Activated CD4-positive, alpha-beta T cell treated with anti-CD3 and anti-CD28 coated beads, Interleukin-2, amount 10 ng/mL, durations not matched to agents 24 days and 14 days (primary cell): Measurements from ENCODE around the gene UTF1. TPM values are rescaled to one million over a fixed set of nuclear protein-coding genes. Genes with fewer than 3 reads are reported as not detected.
A peak's percentile ranks its signal among the peaks of the same experiment; 100 is the strongest.
"Not testable (repeated sequence)": the region's sequence is repeated elsewhere in the genome, so short reads cannot be mapped to it uniquely, and the experiment has no call there.

Experiments used
- DNase-seq: peaks from one replicate; pipeline ENCODE4 v3.0.0; 2022
- H3K27ac Mint-ChIP-seq: one replicate; pipeline ENCODE4 v1.8.0; 2022; ENCODE audit warnings: mild to moderate bottlenecking, mixed read lengths
- H3K27me3 Mint-ChIP-seq: one replicate; pipeline ENCODE4 v1.8.0; 2022; ENCODE audit warnings: mixed read lengths
- H3K36me3 Mint-ChIP-seq: one replicate; pipeline ENCODE4 v1.8.0; 2022; ENCODE audit warnings: low read depth, mild to moderate bottlenecking, mixed read lengths
- H3K4me1 Mint-ChIP-seq: one replicate; pipeline ENCODE4 v1.8.0; 2021; ENCODE audit warnings: mixed read lengths
- H3K4me3 Mint-ChIP-seq: one replicate; pipeline ENCODE4 v1.8.0; 2022; ENCODE audit warnings: mild to moderate bottlenecking, moderate library complexity, mixed read lengths
- H3K9me3 Mint-ChIP-seq: one replicate; pipeline ENCODE4 v1.8.0; 2021; ENCODE audit warnings: mixed read lengths
- intact Hi-C: fragments of 100-400 bp; cut with micrococcal nuclease; formaldehyde crosslinking; loops from one replicate; pipeline ENCODE4 v1.15.1; 2023
- total RNA-seq: library from RNA; stranded (reverse); gene quantifications from 2 replicates; pipeline ENCODE4 v1.2.3, GENCODE V29; 2022

Gene UTF1
- total RNA-seq, 1 donor from 2014 or later, result 0.19 TPM

DNA sequence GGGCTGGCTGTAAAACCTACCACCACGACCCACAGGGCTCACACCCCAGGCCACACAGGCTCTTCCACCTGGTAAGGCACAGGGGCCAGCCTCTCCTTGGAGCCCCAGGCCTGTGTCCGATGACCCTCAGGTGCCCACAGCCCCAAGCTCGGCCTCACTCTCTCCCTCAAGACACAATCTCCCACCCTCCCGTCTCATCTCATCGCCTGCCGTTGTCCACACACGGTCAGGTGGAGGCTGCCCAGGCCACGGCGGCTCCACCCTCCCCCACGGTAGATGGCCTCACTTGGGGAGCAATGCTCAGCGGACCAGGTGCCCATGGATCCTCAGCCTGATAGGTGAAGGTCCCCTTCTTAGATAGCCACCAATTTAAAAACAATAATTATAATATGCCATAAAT, 8.7 kb upstream of the UTF1 start:
- H3K4me1 Mint-ChIP-seq, result peaks cover 9% of the 10 kb centered on the region
- no peaks in the 10 kb centered on the region for H3K36me3 Mint-ChIP-seq
- no peak overlapping the region for H3K4me3 Mint-ChIP-seq
- peaks cover 6% of the 10 kb centered on the region for H3K27me3 Mint-ChIP-seq
- H3K27ac Mint-ChIP-seq, result no peak overlapping the region
- H3K9me3 Mint-ChIP-seq, result no peaks in the 10 kb centered on the region
- DNase-seq, result no peak
- intact Hi-C loops, result no loop called here

DNA sequence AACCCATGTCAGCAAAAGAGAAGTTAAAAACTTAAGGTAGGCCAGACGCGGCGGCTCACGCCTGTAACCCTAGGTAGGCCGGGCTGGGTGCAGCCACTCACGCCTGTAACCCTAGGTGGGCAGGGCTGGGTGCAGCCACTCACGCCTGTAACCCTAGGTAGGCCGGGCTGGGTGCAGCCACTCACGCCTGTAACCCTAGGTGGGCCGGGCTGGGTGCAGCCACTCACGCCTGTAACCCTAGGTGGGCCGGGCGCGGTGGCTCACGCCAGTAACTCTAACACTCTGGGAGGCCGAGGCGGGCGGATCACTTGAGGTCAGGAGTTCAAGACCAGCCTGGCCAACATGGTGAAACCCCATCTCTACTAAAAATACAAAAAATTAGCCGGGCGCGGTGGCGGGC, 8.3 kb upstream of the UTF1 start:
- H3K27ac Mint-ChIP-seq, H3K9me3 Mint-ChIP-seq, intact Hi-C loops, H3K4me3 Mint-ChIP-seq, DNase-seq, H3K27me3 Mint-ChIP-seq, H3K36me3 Mint-ChIP-seq: not testable (repeated sequence)
- peaks cover 12% of the 10 kb centered on the region for H3K4me1 Mint-ChIP-seq

DNA sequence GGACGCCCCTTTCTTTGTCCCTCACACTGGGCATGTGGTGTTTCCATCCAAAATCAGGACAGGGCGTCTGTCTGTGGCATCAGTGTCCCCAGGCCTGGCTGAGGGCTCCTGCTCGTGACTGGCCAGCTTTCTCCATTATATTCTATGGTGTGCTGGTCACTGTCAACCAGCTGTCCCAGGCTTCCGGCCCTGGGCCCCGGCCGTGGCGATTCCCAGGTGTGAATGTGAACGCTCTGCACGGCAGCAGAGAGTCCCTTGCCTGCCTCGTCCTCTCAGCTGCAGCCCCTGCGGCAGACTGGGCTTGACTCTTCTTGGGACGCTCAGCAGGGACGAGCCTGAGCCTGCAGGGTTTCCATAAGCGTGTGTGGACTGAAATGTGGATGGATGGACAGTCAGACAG, 5.9 kb upstream of the UTF1 start:
- no peak overlapping the region for H3K27ac Mint-ChIP-seq
- H3K27me3 Mint-ChIP-seq, result peaks cover 23% of the 10 kb centered on the region
- H3K4me1 Mint-ChIP-seq, result peaks cover 15% of the 10 kb centered on the region
- no peak for DNase-seq
- no peaks in the 10 kb centered on the region for H3K36me3 Mint-ChIP-seq
- no peak overlapping the region for H3K4me3 Mint-ChIP-seq
- intact Hi-C loops, result no loop called here
- no peaks in the 10 kb centered on the region for H3K9me3 Mint-ChIP-seq

DNA sequence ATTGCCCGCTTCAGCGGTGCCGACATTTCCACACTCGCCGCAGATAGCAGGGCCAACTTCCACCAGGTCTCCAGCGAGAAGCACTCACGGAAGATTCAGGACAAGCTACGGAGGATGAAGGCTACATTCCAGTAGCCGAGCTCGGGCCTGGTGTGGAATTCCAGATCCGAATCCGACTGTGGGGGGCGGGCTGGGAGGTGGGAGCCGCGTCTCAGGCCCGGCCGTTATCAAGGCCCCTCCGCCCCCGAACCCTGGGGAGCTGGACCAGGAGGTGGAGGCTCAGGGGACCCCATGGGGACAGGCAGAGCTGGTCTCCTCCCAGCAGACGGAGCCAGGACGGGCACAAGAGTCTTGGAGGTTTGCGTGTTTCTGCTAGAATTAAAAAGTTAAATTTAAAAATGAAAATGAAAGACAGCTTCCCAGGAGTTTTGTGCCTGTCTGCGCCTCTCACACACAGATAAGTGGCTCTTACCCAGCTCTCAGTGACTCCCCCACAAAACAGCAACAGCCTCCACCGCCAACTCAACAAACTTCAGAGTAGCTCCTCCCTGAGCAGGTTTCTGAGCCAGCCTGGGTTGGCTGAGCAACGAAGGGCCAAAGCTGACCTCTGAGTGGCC, 5.2 kb upstream of the UTF1 start:
- DNase-seq, result no peak
- Mint-ChIP-seq H3K4me1 (peaks cover 18% of the 10 kb centered on the region), H3K27ac (no peak overlapping the region), H3K4me3 (no peak overlapping the region), H3K27me3 (peaks cover 29% of the 10 kb centered on the region), H3K9me3 (no peaks in the 10 kb centered on the region), H3K36me3 (peaks cover 2% of the 10 kb centered on the region)
- intact Hi-C loops, result no loop called here

DNA sequence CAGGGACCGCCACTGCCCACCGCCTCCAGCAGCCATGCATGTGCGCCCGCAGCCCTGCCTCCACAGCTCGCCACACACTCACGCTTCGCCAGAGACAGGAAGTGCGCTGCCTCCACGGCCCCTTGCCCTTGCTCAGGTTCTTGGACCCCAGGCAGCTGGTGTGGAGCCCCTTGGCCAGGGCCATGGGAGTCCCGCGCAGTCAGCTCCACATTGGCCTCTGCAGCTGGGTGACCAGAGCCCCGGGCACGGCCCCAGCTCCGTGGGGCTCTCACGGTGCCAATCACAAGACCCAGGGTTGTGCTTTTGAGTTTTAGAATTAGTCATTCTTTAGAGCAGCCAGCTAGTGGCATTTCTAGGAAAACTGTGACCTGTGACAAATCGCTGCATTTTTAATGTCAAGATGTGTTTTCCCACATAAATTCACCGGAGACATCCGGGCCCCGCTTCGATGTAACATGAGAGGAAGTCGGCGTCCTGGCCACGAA, 4.3 kb upstream of the UTF1 start:
- DNase-seq, result peak; percentile 64
- intact Hi-C loops, result no loop called here
- H3K4me1 Mint-ChIP-seq, result peaks cover 18% of the 10 kb centered on the region

DNA sequence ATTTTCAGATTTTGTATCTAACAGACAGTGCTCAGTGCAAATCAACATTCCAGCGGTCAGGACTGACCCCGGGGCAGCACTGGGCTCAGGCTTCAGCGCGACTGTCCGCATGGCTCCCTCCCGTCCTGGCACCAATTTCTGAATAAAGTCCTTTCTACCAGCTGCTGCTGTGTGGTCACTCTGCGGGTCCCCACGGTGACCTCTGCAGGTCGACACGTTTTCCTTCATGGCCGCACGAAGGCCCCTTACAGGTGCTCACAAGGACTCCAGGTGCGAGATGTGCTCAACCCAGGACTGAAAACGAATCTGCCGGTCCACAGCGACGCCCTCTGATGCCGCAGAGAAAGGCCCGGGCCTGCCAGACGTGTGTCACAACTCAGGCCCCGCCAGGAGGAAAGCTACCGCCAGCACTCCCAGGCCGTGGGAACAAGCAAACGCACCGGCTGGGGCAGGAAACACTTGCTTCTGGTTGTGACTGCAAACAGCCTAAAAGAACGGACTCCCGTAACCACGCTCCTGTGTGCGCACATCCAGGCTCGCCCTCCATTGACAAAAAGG, 3.7 kb upstream of the UTF1 start:
- Mint-ChIP-seq H3K27me3 (peaks cover 27% of the 10 kb centered on the region), H3K9me3 (no peaks in the 10 kb centered on the region), H3K36me3 (peaks cover 2% of the 10 kb centered on the region), H3K4me1 (peaks cover 18% of the 10 kb centered on the region), H3K27ac (peak overlapping the region; percentile 65), H3K4me3 (peak overlapping the region; percentile 65)
- DNase-seq, result peak; percentile 69
- intact Hi-C loops, result no loop called here

More for the DNA sequence above, 4.3 kb upstream of the UTF1 start:
- Mint-ChIP-seq H3K27me3 (peaks cover 30% of the 10 kb centered on the region), H3K9me3 (no peaks in the 10 kb centered on the region), H3K27ac (peak overlapping the region; percentile 65), H3K4me3 (peak overlapping the region; percentile 65), H3K36me3 (peaks cover 2% of the 10 kb centered on the region)

DNA sequence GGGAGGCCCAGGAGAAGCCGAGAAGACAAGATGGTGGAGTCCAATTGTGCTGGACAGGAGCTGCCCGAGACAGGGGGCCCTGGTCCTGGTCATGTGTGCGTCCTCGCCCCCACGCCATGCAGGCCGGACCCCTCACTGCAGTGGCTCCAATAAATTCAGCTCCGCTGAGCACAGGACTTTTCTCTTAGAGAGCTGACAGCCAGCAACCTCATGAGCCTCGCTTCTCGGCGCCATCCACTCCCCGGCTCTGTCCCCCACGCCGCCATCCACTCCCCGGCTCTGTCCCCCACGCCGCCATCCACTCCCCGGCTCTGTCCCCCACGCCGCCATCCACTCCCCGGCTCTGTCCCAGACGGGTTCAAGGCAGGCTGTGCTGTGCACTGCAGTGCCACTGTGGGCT, 2.8 kb upstream of the UTF1 start:
- Mint-ChIP-seq H3K4me1 (peaks cover 21% of the 10 kb centered on the region), H3K4me3 (no peak overlapping the region), H3K36me3 (peaks cover 2% of the 10 kb centered on the region), H3K27me3 (peaks cover 35% of the 10 kb centered on the region), H3K9me3 (no peaks in the 10 kb centered on the region), H3K27ac (no peak overlapping the region)
- intact Hi-C loops, result no loop called here
- DNase-seq, result no peak

DNA sequence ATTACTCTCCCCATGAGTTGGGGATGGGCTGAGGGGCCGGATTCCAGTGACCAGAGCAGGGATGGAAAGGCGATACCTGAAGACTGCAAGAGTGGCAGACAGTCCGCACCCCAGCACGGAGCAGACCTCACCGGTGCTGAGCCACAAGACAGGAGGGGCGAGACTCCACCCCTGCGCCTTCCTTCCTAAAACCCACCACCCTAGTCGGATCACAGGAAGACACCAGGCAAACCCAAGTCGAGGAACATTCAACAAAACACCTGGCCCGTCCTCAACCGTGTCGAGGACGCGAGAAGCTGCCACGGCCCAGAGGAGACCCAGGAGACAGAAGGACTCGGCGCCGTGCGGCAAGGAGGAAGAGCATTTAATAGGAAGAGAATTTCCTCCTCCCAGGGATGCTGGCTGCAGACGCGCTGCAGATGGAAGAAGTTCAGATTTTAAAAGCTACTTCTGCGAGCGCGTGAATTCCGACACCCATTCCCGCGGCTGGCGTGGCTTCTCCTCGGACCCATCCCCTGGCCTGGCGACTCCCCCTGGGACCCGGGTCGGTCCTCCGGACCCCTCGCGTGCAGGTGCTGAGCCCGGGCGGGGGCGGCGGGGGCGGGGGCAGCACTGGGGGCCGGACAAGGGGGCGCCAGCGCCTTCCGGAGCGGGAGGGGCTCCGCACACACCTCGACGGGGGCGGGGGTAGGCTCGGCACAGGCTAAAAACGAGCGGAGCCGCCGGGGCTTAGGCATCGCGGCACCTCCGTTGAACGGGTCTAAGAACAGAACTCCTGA, 563 bp upstream of the UTF1 start:
- Mint-ChIP-seq H3K9me3 (no peaks in the 10 kb centered on the region), H3K4me1 (peaks cover 21% of the 10 kb centered on the region), H3K36me3 (peaks cover 2% of the 10 kb centered on the region), H3K27ac (peak overlapping the region; percentile 44), H3K4me3 (peak overlapping the region; percentile 51), H3K27me3 (peaks cover 53% of the 10 kb centered on the region)
- intact Hi-C loops, result no loop called here
- no peak for DNase-seq

DNA sequence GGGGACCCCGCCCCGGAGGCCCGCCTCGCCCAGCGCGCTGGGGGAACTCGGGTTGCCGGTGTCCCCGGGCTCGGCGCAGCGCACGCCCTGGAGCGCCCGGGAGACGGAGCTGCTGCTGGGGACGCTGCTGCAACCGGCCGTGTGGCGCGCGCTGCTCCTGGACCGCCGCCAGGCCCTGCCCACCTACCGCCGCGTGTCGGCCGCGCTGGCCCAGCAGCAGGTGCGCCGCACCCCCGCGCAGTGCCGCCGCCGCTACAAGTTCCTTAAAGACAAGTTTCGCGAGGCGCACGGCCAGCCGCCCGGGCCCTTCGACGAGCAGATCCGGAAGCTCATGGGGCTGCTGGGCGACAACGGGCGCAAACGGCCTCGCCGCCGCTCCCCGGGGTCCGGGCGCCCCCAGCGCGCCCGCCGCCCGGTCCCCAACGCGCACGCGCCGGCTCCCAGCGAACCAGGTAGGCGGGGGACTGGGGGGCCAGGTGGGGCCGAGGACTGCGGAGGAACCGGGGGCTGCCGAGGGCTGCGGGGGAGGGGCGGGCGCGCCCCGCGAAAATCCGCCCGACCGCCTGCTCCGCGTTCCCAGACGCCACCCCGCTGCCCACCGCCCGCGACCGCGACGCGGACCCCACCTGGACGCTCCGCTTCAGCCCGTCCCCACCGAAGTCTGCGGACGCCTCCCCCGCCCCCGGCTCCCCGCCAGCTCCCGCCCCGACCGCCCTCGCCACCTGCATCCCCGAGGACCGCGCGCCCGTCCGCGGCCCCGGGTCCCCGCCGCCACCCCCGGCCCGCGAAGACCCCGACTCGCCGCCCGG, 574 bp downstream of the UTF1 start:
- no peaks in the 10 kb centered on the region for H3K9me3 Mint-ChIP-seq
- peaks cover 2% of the 10 kb centered on the region for H3K36me3 Mint-ChIP-seq
- H3K4me3 Mint-ChIP-seq, result no peak overlapping the region
- H3K27me3 Mint-ChIP-seq, result peaks cover 58% of the 10 kb centered on the region
- intact Hi-C loops, result no loop called here
- H3K4me1 Mint-ChIP-seq, result peaks cover 19% of the 10 kb centered on the region
- H3K27ac Mint-ChIP-seq, result no peak overlapping the region
- peak; percentile 69 for DNase-seq

DNA sequence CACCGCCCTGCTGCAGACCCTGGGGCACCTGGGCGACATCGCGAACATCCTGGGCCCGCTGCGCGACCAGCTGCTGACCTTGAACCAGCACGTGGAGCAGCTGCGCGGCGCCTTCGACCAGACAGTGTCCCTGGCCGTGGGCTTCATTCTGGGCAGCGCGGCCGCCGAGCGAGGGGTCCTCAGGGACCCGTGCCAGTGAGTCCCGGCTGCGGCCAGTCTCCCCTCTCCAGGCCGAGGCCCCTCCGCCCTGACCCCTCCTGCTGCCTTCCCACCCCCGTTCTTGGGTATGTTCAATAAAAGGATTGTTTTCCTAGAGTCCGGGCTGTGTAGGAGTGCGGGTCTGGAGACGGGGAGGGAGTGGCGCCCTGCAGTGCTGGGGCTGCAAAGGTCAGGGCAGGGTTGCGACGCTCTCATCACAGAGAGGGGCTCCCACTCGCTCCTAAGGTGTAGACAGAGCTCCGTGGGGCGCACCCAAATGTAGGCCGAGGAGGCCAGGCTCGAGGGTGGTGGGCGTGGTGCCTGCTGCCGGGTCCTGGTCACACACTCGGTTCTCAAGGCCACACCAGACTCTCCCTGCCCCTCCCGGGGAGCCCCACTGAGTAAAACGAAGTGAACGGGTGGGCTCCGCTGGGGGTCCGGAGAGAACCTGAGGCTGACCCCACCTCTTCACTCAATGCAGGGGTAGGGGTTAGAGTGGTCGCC, 1.4 kb downstream of the UTF1 start:
- Mint-ChIP-seq H3K27ac (peak overlapping the region; percentile 56), H3K27me3 (peaks cover 62% of the 10 kb centered on the region), H3K4me3 (no peak overlapping the region)

DNA sequence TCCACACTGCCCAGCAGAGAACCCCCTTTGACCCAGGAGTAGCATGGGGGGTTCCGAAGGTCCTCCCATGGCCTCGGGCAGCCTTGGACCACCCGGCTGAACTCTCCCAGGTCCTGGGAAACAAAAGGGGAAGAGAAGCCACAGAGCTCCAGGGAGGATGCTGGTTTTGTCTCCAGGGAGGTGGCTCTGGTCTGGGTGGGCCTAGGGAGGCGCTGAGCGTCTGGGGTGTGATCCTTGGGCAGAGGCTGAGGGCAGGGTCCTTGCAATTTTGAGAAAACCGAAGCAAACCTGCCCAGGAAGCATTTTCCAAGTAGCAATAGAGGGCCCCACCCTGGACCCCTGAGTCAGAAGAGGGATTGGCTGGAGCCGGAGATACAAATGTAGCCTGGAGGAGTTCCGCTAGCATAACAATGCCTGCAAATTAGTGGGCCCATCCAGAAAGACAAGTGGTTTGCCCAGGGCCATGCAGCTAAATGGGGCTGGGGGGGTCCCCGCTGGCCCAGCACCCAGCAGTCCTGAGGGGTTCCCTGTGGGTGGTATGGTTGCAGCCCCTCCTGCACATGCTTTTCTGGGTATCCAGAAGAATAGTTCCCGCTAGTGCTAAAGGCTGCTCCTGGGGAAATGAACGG, 2.0 kb downstream of the UTF1 start:
- intact Hi-C loops, result no loop called here
- H3K4me1 Mint-ChIP-seq, result peaks cover 10% of the 10 kb centered on the region
- H3K36me3 Mint-ChIP-seq, result peaks cover 2% of the 10 kb centered on the region
- H3K27me3 Mint-ChIP-seq, result peaks cover 59% of the 10 kb centered on the region
- no peak overlapping the region for H3K27ac Mint-ChIP-seq
- no peak overlapping the region for H3K4me3 Mint-ChIP-seq
- DNase-seq, result no peak
- no peaks in the 10 kb centered on the region for H3K9me3 Mint-ChIP-seq

More for the DNA sequence above, 1.4 kb downstream of the UTF1 start:
- Mint-ChIP-seq H3K9me3 (no peaks in the 10 kb centered on the region), H3K36me3 (peaks cover 2% of the 10 kb centered on the region), H3K4me1 (peaks cover 14% of the 10 kb centered on the region)
- intact Hi-C loops, result no loop called here
- no peak for DNase-seq

DNA sequence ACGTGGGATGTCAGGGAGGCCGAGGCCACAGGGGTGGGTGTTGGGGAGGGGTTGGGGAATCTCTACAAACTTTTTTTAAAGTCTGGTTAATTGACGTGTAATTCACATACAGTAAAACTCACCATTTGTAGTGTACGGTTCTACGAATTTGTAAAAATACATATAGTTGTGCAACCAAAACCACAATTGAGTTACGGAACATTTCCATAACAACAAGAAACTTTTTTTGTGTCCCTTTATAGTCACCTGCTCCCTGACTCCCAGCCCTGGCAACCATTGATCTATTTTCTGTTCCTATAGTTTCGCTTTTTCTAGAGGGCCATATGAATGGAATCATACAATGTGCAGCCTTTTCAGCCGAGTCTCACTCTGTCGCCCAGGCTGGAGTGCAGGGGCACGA, 4.8 kb downstream of the UTF1 start:
- intact Hi-C loops, DNase-seq, H3K36me3 Mint-ChIP-seq, H3K9me3 Mint-ChIP-seq, H3K27ac Mint-ChIP-seq, H3K4me1 Mint-ChIP-seq: not testable (repeated sequence)
- H3K4me3 Mint-ChIP-seq, result peak overlapping the region; percentile 66
- peaks cover 55% of the 10 kb centered on the region for H3K27me3 Mint-ChIP-seq
